NK-92 (cell line): ENCODE results near the gene CNGA3.

Experiments
- DNase-seq: peaks from one replicate; lab custom pipeline; 2025; ENCODE audit not compliant: unreplicated experiment; lab: John Stamatoyannopoulos, UW

Gene CNGA3

GRCh38 chr2:98376996-98377395 lies 30.7 kb downstream of the CNGA3 start:
- no peak for DNase-seq

DNA sequence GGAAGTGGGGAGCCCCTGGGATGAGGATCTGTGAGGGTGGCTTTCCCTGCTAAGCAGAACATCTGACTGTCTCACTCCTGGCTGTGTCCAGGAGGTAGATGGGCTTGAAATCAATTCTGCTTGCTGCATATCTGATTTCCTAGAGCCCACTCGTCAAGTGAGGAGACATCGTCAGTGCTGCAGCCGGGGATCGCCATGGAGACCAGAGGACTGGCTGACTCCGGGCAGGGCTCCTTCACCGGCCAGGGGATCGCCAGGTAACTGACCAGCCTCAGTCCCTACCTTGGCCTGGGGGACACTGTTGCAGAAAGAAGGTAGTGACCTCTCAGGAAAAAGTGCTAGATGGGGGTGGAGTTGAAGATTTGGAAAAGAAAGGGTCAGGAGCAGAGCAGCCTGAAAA lies 31.3 kb downstream of the CNGA3 start:
- no peak for DNase-seq

DNA sequence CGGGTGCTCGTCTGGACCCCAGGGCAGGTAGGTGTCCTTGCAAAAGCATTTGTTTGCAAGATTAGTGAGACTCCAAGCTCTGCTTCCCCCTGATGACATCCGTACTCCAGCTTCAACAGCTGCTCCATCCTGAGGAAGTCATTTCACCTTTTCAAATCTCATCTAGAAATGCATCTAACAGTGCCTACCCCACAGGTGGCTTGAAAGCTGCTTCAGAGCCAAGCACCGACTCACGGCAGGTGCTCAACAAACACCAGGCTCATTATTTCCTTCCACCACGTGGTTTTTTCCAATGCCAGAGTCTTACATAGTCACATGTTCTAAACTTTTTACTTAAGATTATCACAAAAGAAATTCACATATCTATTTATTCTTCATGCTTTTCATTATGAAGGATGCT lies 31.9 kb downstream of the CNGA3 start:
- no peak for DNase-seq

- DNase-seq = no peak
Observed at GRCh38 chr2:98378901-98379300, 32.6 kb downstream of the CNGA3 start.

DNA sequence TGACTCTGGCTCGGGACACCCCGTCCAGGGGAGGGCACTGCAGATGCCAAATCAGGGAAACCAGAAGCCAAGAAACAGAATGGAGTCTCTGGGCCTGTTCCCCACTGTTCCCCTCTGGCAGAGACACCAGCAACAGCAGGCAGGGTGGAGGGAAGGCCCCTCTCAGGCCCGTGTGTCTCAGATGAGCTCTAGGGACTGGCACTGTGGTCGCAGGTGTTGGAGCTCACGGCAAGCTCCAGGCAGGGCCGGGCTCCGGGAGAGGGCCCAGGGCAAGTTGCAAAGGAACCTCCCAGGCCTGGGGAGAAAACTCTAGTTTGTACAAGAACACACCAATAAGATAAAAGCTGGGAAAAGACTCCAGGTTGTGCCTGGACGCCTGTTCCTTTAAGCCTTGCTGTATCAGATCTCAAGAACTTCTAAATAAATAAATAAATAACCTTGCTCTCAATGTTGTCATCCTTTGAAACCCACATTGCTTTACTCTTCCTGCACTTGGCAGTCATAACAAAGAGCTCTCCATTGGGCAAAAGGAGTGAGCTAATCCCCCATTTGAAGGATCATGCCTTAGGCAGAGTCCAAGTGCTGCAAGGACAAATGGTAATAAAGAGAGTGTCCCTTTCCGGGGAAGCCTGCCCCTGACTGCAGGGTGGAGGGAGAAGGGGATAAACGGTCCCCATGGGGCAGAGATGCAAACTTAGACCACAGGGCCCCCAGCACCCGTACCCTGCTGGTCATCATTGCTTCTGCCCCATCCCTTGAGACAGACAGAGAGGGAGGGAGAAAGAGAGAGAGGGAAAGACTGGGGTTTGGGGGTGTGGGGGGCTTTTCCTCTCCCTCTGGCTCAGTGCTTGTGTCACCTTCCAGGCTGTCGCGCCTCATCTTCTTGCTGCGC lies 33.3 kb downstream of the CNGA3 start:
- DNase-seq = no peak

- DNase-seq = no peak
Observed at GRCh38 chr2:98380203-98380535, 33.9 kb downstream of the CNGA3 start.

- no peak for DNase-seq
Observed at GRCh38 chr2:98381494-98381893, 35.2 kb downstream of the CNGA3 start.

DNA sequence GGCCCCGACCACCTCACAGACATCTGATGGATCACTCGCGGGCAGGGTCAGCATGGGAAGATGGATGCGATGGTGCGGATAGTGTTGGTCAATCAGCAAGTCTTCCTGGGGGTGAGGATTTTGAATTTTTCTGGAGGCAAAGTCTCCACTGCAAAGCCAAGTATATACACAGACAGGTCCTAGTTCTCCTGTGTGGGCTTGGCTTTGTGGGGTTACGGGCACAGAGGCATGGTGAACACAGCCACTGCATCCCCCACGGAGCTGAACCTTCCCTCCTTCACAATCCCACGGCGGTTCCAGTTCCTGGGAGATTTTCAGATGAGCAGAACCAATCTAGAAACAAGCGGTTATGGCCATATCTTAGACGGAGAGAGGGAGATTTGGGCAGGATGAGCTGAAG lies 35.8 kb downstream of the CNGA3 start:
- DNase-seq = no peak

DNA sequence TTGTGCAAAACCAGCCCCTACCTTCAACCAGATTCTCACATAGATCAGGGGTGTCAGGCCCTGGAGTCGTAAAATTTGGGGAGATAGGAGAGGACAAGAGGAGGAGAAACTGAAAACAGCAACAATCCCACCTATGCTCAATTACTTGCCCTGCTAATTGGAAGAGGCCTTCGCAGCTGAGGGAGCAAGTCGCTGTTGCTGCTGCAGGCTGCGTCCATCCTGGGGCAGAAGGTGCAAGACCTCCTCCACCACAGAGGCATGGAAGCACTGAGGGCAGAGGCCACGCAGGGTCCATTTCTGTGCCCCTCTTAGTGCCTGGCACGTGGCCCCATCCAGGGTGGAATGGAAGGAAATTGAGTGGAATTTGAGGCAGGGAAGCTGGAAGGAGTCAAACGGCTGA lies 36.5 kb downstream of the CNGA3 start:
- no peak for DNase-seq

GRCh38 chr2:98383166-98383565 lies 36.9 kb downstream of the CNGA3 start:
- DNase-seq = no peak

DNA sequence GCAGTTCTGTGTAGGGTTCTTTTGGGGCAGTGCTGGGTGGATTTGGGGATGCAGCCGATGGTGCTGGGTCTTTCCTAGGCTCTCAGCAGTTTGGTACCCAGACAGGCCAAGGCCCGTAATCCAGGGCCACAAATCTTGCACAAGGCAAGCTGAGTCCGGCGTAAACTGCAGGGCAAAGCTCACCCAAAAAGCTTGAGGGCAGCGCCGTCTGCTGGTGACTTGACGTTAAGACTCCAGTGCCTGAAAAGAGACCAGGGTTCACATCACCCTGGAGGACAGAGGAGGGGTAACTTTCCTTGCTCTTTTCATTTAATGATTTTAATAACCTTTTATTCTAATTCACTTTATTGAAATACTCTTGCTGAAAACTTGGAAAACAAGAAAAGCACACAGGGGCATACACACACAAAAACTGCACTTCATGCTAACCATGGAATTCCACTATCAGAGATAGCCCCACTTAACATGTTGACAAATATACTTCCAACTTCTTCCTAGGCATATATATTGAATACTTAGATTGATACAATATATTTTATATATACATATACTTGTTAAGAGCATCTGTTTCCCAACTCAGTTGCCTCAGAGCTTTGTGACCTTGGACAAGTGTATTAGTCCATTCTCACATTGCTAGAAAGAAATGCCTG lies 38.9 kb downstream of the CNGA3 start:
- no peak for DNase-seq

GRCh38 chr2:98387478-98387877 lies 41.2 kb downstream of the CNGA3 start:
- DNase-seq = no peak

DNA sequence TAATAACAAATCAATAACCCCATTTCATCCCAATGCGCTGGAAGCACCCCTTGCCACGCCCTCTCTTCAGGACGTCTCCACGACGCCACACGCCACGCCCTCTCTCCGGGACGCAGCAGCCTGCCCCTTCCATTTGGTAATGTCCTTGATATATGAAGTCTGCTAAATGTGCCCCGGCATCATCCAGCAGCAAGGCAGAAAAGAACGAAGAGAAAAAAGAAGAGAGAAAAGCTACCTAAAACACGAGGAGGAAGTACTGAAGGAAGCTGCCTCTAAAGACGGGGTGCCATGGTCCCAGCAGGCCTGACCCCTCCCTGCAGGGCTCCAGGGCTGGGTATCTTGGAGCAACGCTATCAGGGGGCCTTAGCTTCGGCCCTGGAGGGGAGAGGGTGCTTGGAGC lies 41.8 kb downstream of the CNGA3 start:
- DNase-seq = no peak

DNA sequence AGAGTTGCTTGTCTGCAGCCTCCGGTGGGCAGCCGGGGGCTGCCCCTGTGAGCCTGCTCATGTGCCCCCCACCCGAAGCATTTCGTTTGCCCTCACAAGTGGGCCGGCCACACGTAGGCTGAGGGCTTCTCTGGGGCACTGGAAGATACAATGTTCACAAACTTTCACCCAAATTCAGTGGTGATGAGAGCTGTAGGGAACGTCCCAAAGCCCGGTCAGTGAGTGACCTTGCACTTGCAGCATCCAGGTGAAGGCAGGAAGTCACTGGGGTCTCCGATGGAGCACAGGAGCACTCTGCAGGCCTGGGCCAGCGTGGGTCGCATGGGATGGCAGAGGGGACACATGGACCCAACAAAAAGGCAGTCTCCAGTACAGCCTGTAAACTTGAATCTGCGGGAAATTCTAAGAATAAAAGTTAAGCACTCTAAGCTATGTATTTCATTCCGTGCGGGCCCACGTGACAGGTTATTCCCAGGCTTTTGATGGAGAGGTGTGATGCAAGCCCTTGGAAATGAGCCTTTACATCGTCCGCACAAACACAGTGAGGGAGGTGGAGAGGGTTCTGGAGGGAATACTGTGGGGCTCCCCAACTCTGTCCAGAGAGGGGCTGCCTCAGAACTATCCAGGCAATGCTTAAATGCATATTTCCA lies 42.5 kb downstream of the CNGA3 start:
- no peak for DNase-seq

DNA sequence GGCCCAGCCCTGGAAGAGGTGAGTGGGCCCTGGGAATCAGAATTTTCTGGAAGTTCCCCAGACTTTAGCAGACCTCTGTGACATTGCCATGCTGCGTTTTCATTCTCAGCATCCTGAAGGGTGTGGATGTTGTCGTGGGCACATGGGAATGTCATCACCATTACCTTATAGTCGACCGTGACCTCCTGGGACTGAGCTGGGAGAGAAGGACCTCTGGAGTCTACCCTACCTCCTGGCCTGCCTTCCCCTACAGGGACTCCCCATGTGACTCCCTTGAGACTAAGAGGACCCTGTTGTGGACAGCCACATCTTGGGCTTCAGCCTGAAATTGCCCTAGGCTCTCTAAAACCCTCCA lies 43.0 kb downstream of the CNGA3 start:
- DNase-seq = no peak

DNA sequence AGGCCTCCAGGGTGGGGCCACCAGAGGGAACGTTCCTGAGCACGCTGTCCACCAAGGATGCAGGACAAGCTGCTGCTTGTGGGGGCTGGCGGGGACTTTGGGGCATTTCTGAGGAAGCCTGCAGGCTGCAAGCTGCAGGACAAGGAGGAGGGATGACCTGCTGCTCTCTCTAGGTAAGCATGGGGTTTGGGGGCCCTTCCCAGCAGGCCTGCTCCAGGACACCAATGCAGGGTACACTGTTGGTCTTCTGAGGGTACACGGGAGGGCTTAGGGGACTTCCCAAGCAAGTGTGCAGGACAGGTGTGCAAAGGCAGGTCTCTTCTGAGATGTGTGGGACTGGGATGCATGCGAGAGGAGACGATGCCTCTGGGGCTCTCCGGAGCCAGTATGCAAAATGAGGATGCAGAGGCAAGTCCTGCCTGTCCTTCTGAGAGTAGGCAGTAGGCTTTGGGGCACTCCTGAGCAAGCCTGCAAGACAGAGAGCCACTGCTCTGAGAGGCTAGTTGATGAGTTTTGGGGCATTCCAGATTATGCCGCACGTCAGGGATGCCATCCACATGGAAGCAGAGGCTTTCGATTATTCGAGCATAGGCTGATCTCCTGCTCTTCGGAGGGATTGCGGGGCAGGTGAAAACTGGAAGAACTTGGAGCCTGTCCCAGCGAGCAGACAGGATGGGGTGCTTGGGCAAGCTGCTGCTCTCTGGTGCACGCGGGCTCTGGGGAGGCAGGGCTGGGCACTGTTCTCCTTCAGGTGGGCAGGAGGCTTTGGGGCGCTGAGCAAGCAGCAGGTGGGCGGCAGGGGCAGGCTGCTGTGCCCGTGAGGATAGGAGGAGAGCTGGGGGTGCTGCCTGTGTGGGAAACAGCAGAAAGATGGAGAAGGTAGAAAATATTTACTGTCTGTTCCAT lies 44.6 kb downstream of the CNGA3 start:
- DNase-seq = no peak

GRCh38 chr2:98391581-98392270 lies 45.5 kb downstream of the CNGA3 start:
- DNase-seq = no peak

- DNase-seq = no peak
Observed at GRCh38 chr2:98393354-98393753, 47.1 kb downstream of the CNGA3 start.

GRCh38 chr2:98394595-98395153 lies 48.4 kb downstream of the CNGA3 start:
- DNase-seq = no peak

- no peak for DNase-seq
Observed at GRCh38 chr2:98395977-98396376, 49.7 kb downstream of the CNGA3 start.
